OCI-LY3 (cell line): ENCODE data around the gene CD59.
A peak's percentile ranks its signal among the peaks of the same experiment; 100 is the strongest.

Source experiments
- H2AFZ ChIP-seq: fragments of 200-600, 300-600 bp; shearing (Covaris generic); 2 replicates; pipeline ENCODE4 v1.6.0; 2014; ENCODE audit warnings: antibody characterized with exemption, low read depth, low read length
- H3K27ac ChIP-seq: fragments of 200-600, 300-600 bp; sonication (generic); 2 replicates; pipeline ENCODE4 v1.5.1; 2014; ENCODE audit warnings: mild to moderate bottlenecking, low read length, moderate library complexity, mixed read lengths
- H3K27me3 ChIP-seq: fragments of 200-600, 300-600 bp; sonication (generic); 2 replicates; pipeline ENCODE4 v1.6.1; 2014; ENCODE audit warnings: low read depth, low read length, mixed read lengths
- H3K36me3 ChIP-seq: fragments of 200-600, 300-600 bp; sonication (generic); replicated peaks from 2 replicates; pipeline ENCODE3; 2014; ENCODE audit warnings: low read depth, low read length, mixed read lengths
- H3K4me1 ChIP-seq: fragments of 300-600, 200-600 bp; sonication (generic); 2 replicates; pipeline ENCODE4 v1.6.1; 2014; ENCODE audit warnings: low read length, mixed read lengths
- H3K4me2 ChIP-seq: fragments of 200-600, 300-600 bp; sonication (generic); 2 replicates; pipeline ENCODE4 v1.6.1; 2014; ENCODE audit warnings: low read length, mixed read lengths
- H3K4me3 ChIP-seq: fragments of 300-600, 200-600 bp; sonication (generic); 2 replicates; pipeline ENCODE4 v1.5.1; 2014; ENCODE audit warnings: antibody characterized with exemption, mild to moderate bottlenecking, low read length, moderate library complexity
- H3K79me2 ChIP-seq: fragments of 300-600, 200-600 bp; shearing (Covaris generic); 2 replicates; pipeline ENCODE4 v1.6.1; 2014; ENCODE audit warnings: mild to moderate bottlenecking, low read length, mixed read lengths
- H3K9ac ChIP-seq: fragments of 300-600, 200-600 bp; shearing (Covaris generic); 2 replicates; pipeline ENCODE4 v1.6.0; 2014; ENCODE audit warnings: mild to moderate bottlenecking, low read length, moderate library complexity
- H3K9me3 ChIP-seq: fragments of 200-600, 300-600 bp; shearing (Covaris generic); 2 replicates; pipeline ENCODE4 v1.6.1; 2014; ENCODE audit warnings: low read length, mixed read lengths; ENCODE audit not compliant: insufficient read depth
- H4K20me1 ChIP-seq: fragments of 200-600, 300-600 bp; sonication (generic); 2 replicates; pipeline ENCODE4 v1.6.1; 2016; ENCODE audit warnings: low read length, mixed read lengths; ENCODE audit not compliant: insufficient read depth
- CTCF ChIP-seq: fragments of 200-600, 300-600 bp; sonication (generic); IDR thresholded peaks from 2 replicates; pipeline ENCODE4 v1.5.1; 2014; ENCODE audit warnings: antibody characterized with exemption, low read length, low read depth
- EZH2phosphoT487 ChIP-seq: fragments of 200-600 bp; shearing (Covaris generic); IDR thresholded peaks from 2 replicates; pipeline ENCODE4 v1.6.1; 2018; ENCODE audit warnings: antibody characterized with exemption, mixed run types, low read depth

Gene CD59

GRCh38 chr11:33773987-33774735, 37.9 kb upstream of the CD59 start, which contains the start of gene FBXO3:
Gene FBXO3 (minus strand): TSS chr11:33774520. CDS start chr11:33774497, 23 bp downstream.
- Histone ChIP-seq H3K4me1 (peaks cover 38% of the 10 kb centered on the region), H2AFZ (peak within 1 kb of the TSS; percentile 83; the same call in 1 of the 2 replicates), H3K79me2 (peaks cover 22% of the 10 kb centered on the region), H4K20me1 (peaks cover 21% of the 10 kb centered on the region), H3K9ac (peak within 1 kb of the TSS; percentile 65), H3K4me3 (peak within 1 kb of the TSS; percentile 95), H3K27me3 (peaks cover 12% of the 10 kb centered on the region), H3K4me2 (peak within 1 kb of the TSS; percentile 100), H3K36me3 (peaks cover 4% of the 10 kb centered on the region), H3K9me3 (no peaks in the 10 kb centered on the region), H3K27ac (0 out of 2 replicates have a peak within 1 kb of the TSS, but pooled peaks have one; percentile 3)
- TF ChIP-seq EZH2phosphoT487: no peak
- TF ChIP-seq CTCF: no peak

DNA sequence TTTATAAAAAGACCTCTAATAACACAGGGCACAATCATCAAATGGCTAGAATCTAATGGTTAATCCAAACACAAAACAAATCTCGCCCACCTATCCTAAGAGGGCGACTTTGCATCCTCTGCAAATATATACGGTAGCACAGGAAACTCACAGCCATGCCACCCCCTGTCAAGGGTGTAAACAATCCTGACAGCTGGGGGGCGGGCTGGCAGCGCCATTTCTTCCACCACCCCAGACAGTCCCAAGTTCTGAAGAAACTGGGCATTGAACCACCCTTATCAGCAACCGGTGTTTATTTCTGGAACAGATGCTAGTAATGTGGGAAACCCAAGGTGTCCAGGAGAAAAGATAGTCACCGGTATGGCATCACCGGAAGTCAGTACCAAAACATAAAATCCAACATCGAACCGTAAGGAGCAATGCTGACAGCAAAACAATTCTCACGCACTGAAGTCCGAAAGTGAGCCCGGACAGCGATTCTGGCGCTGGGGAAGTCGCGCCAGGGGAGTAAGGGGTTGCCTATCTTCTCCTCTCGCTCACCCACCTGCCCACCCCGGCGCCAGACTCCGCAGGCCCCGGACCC, 37.3 kb upstream of the CD59 start:
- peaks cover 21% of the 10 kb centered on the region for H4K20me1 ChIP-seq
- H3K9me3 ChIP-seq: no peaks in the 10 kb centered on the region
- H3K4me3 ChIP-seq: peak overlapping the region; percentile 95
- peaks cover 38% of the 10 kb centered on the region for H3K4me1 ChIP-seq
- peaks cover 6% of the 10 kb centered on the region for H3K36me3 ChIP-seq
- H3K27me3 ChIP-seq: peaks cover 8% of the 10 kb centered on the region
- H3K4me2 ChIP-seq: peak overlapping the region; percentile 92
- peaks cover 22% of the 10 kb centered on the region for H3K79me2 ChIP-seq
- H2AFZ ChIP-seq: peak overlapping the region; percentile 83; the same call in 1 of the 2 replicates
- H3K9ac ChIP-seq: peak overlapping the region; percentile 65
- H3K27ac ChIP-seq: no peak overlapping the region
- no peak for TF ChIP-seq EZH2phosphoT487
- peak; percentile 25; the same call in 1 of the 2 replicates for TF ChIP-seq CTCF

DNA sequence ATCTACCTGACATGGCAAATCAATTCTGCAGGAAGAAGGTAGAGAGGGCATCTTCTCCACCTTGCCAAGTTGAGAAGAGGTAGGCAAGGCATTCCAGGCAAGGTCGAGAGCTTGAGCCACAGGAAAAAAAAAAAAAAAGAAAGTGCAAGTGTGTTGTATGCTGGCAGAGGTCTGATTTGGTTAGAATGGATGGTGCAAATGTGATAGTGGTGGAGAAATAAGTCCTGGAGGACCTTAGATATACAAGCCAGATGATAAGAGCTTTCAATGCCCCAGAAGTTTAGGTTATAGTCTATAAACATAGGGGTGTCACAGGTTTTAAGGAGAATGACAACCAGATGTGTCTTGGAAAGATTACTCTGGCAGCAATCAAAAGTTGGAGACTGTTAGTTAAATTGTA, 36.6 kb upstream of the CD59 start:
- no peaks in the 10 kb centered on the region for H3K9me3 ChIP-seq
- H3K9ac ChIP-seq: no peak overlapping the region
- peak overlapping the region; percentile 95 for H3K4me3 ChIP-seq
- TF ChIP-seq CTCF (no peak; the same call in 1 of the 2 replicates), EZH2phosphoT487 (no peak)
- peaks cover 22% of the 10 kb centered on the region for H3K79me2 ChIP-seq
- peaks cover 21% of the 10 kb centered on the region for H4K20me1 ChIP-seq
- peaks cover 7% of the 10 kb centered on the region for H3K36me3 ChIP-seq
- H2AFZ ChIP-seq: no peak overlapping the region
- H3K27me3 ChIP-seq: peaks cover 2% of the 10 kb centered on the region
- H3K27ac ChIP-seq: no peak overlapping the region
- H3K4me1 ChIP-seq: peaks cover 44% of the 10 kb centered on the region
- H3K4me2 ChIP-seq: peak overlapping the region; percentile 92

DNA sequence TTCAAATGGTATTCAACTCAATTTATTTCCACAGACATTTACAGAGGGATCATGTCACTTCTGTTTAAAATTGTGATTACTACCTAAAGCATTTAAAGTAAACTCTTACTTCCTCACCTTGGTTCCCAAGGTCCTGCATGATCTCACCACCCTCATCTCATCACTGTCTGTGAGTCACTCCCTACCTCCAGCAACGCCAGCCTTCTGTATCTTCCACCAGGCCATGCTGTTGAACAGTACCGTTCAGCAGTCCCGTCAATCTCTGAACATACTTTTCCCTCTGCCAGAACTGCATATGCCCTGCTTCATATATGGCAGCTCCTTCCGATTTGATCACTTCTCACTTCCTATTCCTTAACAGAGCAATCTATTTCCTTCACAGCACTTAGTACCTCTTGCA, 36.1 kb upstream of the CD59 start:
- H3K4me1 ChIP-seq: peaks cover 49% of the 10 kb centered on the region
- H3K27me3 ChIP-seq: no peaks in the 10 kb centered on the region
- H3K4me3 ChIP-seq: peak overlapping the region; percentile 95
- peaks cover 21% of the 10 kb centered on the region for H4K20me1 ChIP-seq
- peak overlapping the region; percentile 92 for H3K4me2 ChIP-seq
- no peaks in the 10 kb centered on the region for H3K9me3 ChIP-seq
- peaks cover 22% of the 10 kb centered on the region for H3K79me2 ChIP-seq
- H3K36me3 ChIP-seq: peaks cover 7% of the 10 kb centered on the region
- H3K27ac ChIP-seq: no peak overlapping the region
- TF ChIP-seq EZH2phosphoT487 (no peak), CTCF (no peak)
- no peak overlapping the region for H3K9ac ChIP-seq
- H2AFZ ChIP-seq: no peak overlapping the region
